RWPE1 (cell line): Measurements from ENCODE around the gene CHN2.
A peak's percentile ranks its signal among the peaks of the same experiment; 100 is the strongest.

ENCODE experiments used
- CTCF ChIA-PET: fragments of 350-600 bp; sonication (Branson Sonifier 250); formaldehyde crosslinking; extraction: SDS; loops from one replicate; lab custom pipeline; 2021; lab: Yijun Ruan, JAX
- POLR2A ChIA-PET: fragments of 400-600 bp; formaldehyde crosslinking; extraction: SDS; loops from one replicate; lab custom pipeline; 2020; ENCODE audit warnings: antibody characterized with exemption; ENCODE audit not compliant: low non-redundant PET; lab: Yijun Ruan, JAX
- DNase-seq: peaks from one replicate; pipeline ENCODE4 v3.0.0; 2012; ENCODE audit warnings: low spot score
- H3K27ac ChIP-seq: fragments of 450-650 bp; 2 replicates; pipeline ENCODE4 v1.5.1; 2017
- TF ChIP-seq, protein P1 (sequence below): fragments of 450-650 bp; conservative IDR thresholded peaks from 2 replicates; pipeline ENCODE4 v1.5.1; 2017; ENCODE audit warnings: low read depth, mild to moderate bottlenecking

CHN2 gene

DNA sequence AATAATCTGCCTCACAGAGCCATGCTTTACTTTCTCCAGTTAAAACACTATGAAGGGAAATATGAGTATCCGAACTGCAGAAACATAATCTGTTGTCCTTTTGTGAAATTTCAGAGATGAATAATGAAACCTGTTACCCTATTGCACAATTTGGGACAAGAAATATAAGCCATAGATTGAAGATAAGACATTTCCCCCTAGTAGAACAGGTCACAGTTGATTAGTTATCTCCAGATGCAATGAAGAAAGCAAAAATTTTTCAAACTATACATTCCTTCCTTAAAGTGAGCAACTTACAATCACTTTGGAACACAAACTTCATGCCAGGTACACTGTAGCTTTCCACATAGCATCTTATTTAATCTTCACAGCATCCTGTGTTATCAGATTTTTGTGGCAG, 2.3 kb upstream of the CHN2 start:
- TF ChIP-seq, protein P1, sequence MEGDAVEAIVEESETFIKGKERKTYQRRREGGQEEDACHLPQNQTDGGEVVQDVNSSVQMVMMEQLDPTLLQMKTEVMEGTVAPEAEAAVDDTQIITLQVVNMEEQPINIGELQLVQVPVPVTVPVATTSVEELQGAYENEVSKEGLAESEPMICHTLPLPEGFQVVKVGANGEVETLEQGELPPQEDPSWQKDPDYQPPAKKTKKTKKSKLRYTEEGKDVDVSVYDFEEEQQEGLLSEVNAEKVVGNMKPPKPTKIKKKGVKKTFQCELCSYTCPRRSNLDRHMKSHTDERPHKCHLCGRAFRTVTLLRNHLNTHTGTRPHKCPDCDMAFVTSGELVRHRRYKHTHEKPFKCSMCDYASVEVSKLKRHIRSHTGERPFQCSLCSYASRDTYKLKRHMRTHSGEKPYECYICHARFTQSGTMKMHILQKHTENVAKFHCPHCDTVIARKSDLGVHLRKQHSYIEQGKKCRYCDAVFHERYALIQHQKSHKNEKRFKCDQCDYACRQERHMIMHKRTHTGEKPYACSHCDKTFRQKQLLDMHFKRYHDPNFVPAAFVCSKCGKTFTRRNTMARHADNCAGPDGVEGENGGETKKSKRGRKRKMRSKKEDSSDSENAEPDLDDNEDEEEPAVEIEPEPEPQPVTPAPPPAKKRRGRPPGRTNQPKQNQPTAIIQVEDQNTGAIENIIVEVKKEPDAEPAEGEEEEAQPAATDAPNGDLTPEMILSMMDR, result no peak
- no peak overlapping the region for H3K27ac ChIP-seq
- ChIA-PET POLR2A (no interaction called here), CTCF (no interaction called here)
- DNase-seq, result no peak

DNA sequence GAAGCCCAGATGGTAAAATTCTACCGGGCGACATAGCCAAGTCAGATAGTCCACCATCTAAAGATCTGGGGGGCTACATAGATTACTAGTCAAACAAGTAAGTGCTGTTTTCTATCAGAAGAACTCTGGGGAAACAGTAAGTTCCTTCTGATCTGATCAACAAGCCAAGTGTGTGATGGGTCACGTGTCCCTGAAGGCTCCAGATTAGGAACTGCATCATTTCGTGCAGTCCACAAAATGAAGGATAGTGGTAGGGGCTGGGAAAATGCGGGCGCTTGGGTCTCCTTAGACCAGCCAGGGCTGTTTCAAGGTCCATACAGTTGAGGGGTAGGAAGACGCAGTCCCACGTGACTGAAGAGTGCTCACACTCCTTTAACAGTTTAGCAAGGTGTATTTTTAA, 1.8 kb upstream of the CHN2 start:
- CTCF ChIA-PET, result no interaction called here

DNA sequence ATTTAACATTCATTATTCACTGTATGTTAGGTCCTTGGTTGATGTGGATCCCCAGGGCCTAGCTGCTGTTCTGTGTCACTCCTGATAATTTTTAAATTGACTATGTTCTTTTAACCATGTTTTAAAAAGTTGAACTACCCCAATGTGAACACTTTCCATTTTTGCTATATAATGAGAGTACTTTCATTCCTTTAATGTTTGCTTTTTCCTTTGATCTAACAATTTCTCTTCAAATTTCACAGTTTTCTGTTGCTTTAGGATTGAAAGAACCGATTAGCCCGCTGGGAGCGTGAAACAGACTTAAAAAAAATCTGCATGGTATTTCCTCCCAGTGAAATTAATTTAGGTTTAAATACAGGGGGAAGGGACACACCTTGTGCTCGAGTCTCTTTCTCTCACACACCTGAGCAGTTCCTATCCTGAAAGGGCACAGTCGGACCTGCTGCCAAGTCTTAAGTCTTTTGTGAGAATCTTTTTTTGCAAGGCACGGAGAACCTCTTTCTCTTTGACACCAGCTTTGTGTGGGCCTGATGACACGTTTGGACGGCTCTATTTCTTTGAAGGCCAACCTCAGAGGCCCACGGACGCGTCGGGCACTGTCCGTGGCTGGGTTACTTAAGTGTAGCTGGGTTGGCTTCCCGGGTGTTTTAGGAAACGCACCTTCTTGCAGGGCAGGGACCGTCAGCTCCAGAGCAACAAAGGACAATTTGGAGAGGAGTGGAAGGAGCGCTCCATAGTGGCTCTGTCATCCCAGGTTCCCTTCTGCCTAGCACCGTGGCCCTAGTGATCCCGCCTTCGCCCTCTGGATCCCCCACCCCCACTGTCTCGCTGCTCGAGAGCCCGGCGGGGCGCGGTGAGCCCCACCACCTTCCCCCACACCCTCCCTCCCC, 1.0 kb upstream of the CHN2 start:
- ChIA-PET CTCF (no interaction called here), POLR2A (no interaction called here)
- no peak overlapping the region for H3K27ac ChIP-seq

More for the DNA sequence above, 1.8 kb upstream of the CHN2 start:
- TF ChIP-seq, protein P1, result no peak
- no peak for DNase-seq
- POLR2A ChIA-PET, result no interaction called here
- no peak overlapping the region for H3K27ac ChIP-seq

DNA sequence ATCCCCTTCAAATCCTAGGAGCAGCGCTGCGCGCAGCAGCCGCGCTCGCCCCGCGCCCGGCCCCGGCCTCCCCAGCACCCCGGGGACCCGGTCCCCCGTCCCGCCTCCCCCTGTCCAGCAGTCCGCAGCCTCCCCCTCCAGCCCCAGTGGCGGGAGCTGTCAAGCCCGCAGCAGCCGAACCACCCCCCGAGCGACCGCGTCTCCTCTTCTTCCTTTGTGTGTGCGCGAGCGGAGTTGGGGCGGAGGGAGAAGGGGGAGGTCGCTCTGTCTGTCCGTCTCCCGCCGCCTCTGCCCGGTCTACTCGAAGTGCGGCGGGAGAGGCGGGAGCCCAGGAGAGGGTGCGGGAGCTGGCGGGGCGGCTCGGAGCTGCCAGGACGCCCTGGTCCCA, 375 bp upstream of the CHN2 start:
- no peak overlapping the region for H3K27ac ChIP-seq
- peak; percentile 17 for DNase-seq
- POLR2A ChIA-PET, result no interaction called here
- CTCF ChIA-PET, result interaction anchor here (0.6 to 0.9 kb wide), 3 partner anchors 81 to 1495 kb away, joined by 3 read pairs; no protein-coding TSS in a partner anchor
- TF ChIP-seq, protein P1, result no peak

More for the DNA sequence above, 1.0 kb upstream of the CHN2 start:
- DNase-seq, result no peak
- TF ChIP-seq, protein P1, result no peak

DNA sequence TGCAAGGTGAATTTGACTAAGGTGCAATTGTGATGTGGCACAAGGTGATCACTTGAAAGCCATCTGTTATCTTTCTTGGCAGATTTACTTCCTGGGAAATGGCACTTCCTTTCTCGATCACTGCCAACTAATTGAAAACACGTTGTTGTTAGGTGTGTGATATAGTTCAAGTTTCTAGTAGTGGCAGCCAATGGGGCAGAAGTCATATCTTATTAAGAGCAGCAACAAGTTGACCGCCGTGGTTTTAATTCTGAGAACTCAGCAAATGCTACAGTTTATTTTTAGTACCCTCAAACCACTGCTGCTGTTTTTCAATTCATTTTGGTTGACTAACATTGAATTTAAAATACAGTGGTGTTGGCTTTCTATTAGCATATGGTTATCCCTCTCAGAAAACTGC, 1.6 kb downstream of the CHN2 start:
- DNase-seq, result no peak
- CTCF ChIA-PET, result no interaction called here
- POLR2A ChIA-PET, result no interaction called here
- H3K27ac ChIP-seq, result no peak overlapping the region
- TF ChIP-seq, protein P1, result no peak

DNA sequence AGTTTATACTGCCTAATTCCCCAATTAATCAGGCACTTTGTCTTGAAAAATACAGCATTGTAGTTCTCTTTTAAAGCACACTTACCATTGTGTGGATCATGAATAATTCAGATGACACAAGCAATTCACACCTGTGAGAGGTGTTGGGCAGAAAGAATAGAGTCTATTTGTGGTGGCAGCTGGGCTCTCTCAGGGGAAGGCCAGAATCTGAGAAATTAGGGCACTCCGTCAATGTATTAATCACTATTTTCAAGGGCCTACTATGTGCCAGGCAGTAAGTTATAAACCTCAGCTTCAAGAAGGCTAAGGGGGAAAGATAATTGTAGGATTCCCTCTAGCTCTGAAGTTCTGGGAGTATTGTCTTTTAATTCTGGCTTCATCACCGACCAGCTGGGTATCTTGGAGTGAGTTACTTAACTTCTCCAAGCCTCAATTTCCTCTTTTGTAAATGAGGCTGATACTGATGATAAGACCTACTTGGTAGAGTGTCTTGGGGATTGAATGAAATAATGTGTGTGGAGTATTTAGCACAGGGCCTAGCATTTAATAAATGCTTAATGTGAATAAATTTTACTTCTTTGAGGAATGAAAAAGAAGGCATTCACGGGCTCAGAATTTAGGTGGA, 2.5 kb downstream of the CHN2 start:
- no peak overlapping the region for H3K27ac ChIP-seq
- DNase-seq, result no peak
- ChIA-PET CTCF (no interaction called here), POLR2A (no interaction called here)
- TF ChIP-seq, protein P1, result no peak
